ENCODE data around the gene SRGAP1. TPM values are rescaled to one million over a fixed set of nuclear protein-coding genes. Genes with fewer than 3 reads are reported as not detected.

The SRGAP1 gene
- total and polyA plus RNA-seq, 2 of the 4 experiments (the other 2 are of a cell fraction), result 10.0 to 10.2 TPM

- Histone ChIP-seq H3K27me3 (ENCODE audit: control insufficient read depth, insufficient read depth, low read length) (no peaks in the 10 kb centered on the region), H2AFZ (replicated peaks; ENCODE audit: low read length, poor library complexity) (no peak overlapping the region), H3K4me1 (ENCODE audit: control insufficient read depth, insufficient read depth, low read length) (peaks cover 2% of the 10 kb centered on the region; the same call in 1 of the 2 replicates), H3K79me1 (ENCODE audit: low read depth in 1 of 2, low read length in 2 of 2) (peaks cover 8 to 64% of the 10 kb centered on the region in 2 experiments), H3K4me3 (ENCODE audit: insufficient read depth, low read depth, low read length) (no peak overlapping the region), H2BK20ac (ENCODE audit: low read depth, low read length) (no peak overlapping the region), H4K5ac (ENCODE audit: low read depth, low read length) (no peak overlapping the region), H3K36me3 (ENCODE audit: control insufficient read depth, insufficient read depth, low read length) (no peaks in the 10 kb centered on the region; the same call in 1 of the 2 replicates), H3K23ac (ENCODE audit: low read depth, low read length) (no peak overlapping the region), H3K14ac (replicated peaks; ENCODE audit: low read depth, low read length) (no peak overlapping the region), H3K4me2 (ENCODE audit: low read depth, low read length) (no peak overlapping the region), H3K9me1 (ENCODE audit: insufficient read depth, low read length) (peaks cover 3% of the 10 kb centered on the region; the same call in 1 of the 2 replicates), H3K9me3 (ENCODE audit: control insufficient read depth, insufficient read depth, low read length) (no peaks in the 10 kb centered on the region), H2AK9ac (replicated peaks; ENCODE audit: low read depth, low read length, poor library complexity) (no peak overlapping the region), H4K91ac (ENCODE audit: insufficient read depth, low read depth, low read length) (no peak overlapping the region), H2BK120ac (ENCODE audit: low read depth, low read length) (no peak overlapping the region), H3K27ac (ENCODE audit: insufficient read depth, low read length) (no peak overlapping the region), H2BK5ac (ENCODE audit: low read depth, low read length, poor library complexity, severe bottlenecking) (no peak overlapping the region), H2BK15ac (ENCODE audit: low read depth, low read length) (no peak overlapping the region), H3K4ac (ENCODE audit: low read depth, low read length) (no peak overlapping the region), H3K18ac (ENCODE audit: low read depth, low read length) (no peak overlapping the region), H3K56ac (ENCODE audit: extremely low read depth, insufficient read depth, low read length) (no peak overlapping the region), H4K20me1 (ENCODE audit: insufficient read depth, low read length) (peaks cover 47% of the 10 kb centered on the region), H2AK5ac (ENCODE audit: low read depth, low read length) (no peak overlapping the region), H4K8ac (ENCODE audit: low read depth in 2 of 2, low read length in 2 of 2) (no peak overlapping the region), H3K9ac (ENCODE audit: low read depth, low read length) (no peak overlapping the region)
- ChIA-PET CTCF (no interaction called here), POLR2A (ENCODE audit: unreplicated experiment) (no interaction called here)
- peak; percentile 36; the same call in 1 of the 2 replicates for ATAC-seq (ENCODE audit: low read depth)
- DNase-seq, result peak; percentile 36
- BruUV-seq (replicated peaks), result no TSS peak
- intact Hi-C loops (cut with micrococcal nuclease) (no loop called here), in situ Hi-C loops (cut with MboI; ENCODE audit: low sequenced_read_pairs) (no loop called here), dilution Hi-C loops (cut with HindIII; ENCODE audit: low sequenced_read_pairs, unreplicated experiment) (no loop called here)
- WGBS, 2 experiments (ENCODE audit: extremely low coverage in 2 of 2, insufficient read length in 1 of 2), result no CpG with 5 or more reads among the region's 2 CpGs
- no peak for TF ChIP-seq MAZ (IDR thresholded peaks at IDR 0.05; ENCODE audit: borderline replicate concordance, low read depth, low read length)
- no peak for TF ChIP-seq BHLHE40 (IDR thresholded peaks at IDR 0.05; ENCODE audit: low read depth, low read length)
- TF ChIP-seq NFE2L2 (IDR thresholded peaks at IDR 0.05; ENCODE audit: low read depth, low read length), result no peak
- no peak for TF ChIP-seq CTCF (conservative IDR thresholded peaks at IDR 0.05; ENCODE audit: low read depth, low read length)
- no peak for TF ChIP-seq RCOR1 (IDR thresholded peaks at IDR 0.05; ENCODE audit: insufficient replicate concordance, low read length)
- TF ChIP-seq MAFK (IDR thresholded peaks at IDR 0.05; ENCODE audit: low read depth, low read length), result no peak
- no peak for TF ChIP-seq ELK1 (IDR thresholded peaks at IDR 0.05; ENCODE audit: borderline replicate concordance, low read depth, low read length)
- no peak for TF ChIP-seq POLR2A (IDR thresholded peaks at IDR 0.05; ENCODE audit: low read depth, low read length)
- TF ChIP-seq RAD21 (IDR thresholded peaks at IDR 0.05; ENCODE audit: low read length), result no peak
- no peak for TF ChIP-seq CEBPB (IDR thresholded peaks at IDR 0.05; ENCODE audit: low read depth, low read length)
- no peak for TF ChIP-seq SMC3 (IDR thresholded peaks at IDR 0.05; ENCODE audit: low read depth, low read length)
- TF ChIP-seq CHD1 (IDR thresholded peaks at IDR 0.05; ENCODE audit: low read depth, low read length), result no peak
- TF ChIP-seq USF2 (IDR thresholded peaks at IDR 0.05; ENCODE audit: low read depth, low read length), result no peak
- TF ChIP-seq RFX5 (IDR thresholded peaks at IDR 0.05; ENCODE audit: low read depth, low read length), result no peak
- no peak for TF ChIP-seq MXI1 (IDR thresholded peaks at IDR 0.05; ENCODE audit: borderline replicate concordance, low read depth, low read length)
Observed at GRCh38 chr12:63907561-63907960, 63.1 kb downstream of the SRGAP1 start.
